ENCODE data around the gene IL32.

DNA sequence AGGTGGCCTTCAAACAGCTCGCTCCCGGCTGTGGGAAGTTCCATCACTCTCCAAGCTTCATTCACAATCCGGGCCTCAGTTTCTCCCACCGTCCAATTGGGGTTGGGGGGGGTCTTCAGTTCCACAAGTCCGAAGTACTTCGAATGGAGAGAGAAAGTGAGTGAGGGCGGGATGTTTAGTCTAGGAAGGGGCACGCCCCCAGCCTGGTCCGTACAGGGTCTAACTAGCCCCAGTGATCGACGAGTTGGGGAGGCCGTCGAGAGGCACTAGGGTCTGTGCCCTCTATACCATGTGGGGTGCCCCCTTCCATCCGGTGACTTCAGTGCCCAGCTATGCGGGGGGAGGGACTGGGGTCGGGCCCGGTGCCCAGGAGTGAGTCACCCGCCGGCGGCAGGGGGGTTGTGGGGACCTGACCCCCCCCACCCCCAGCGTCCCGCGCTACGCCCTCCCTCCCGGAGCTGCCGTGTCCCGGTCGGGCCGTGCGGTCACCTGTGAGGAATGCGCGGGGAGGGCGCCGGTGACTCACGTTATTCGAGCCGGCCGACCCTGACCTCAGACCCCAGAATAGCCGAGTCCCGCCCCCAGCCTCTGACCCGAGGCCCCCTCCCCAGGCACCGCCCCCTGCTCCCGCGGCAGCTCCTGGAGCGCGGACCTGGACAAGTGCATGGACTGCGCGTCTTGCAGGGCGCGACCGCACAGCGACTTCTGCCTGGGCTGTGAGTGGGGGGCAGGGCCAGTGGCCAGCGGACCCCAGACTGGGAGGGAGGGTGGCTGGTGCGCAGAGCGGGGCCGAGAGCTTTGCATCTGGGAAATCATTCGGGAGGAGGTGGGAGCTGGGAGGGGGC is 44.6 kb upstream of the IL32 start:
- TF ChIP-seq, protein P1, sequence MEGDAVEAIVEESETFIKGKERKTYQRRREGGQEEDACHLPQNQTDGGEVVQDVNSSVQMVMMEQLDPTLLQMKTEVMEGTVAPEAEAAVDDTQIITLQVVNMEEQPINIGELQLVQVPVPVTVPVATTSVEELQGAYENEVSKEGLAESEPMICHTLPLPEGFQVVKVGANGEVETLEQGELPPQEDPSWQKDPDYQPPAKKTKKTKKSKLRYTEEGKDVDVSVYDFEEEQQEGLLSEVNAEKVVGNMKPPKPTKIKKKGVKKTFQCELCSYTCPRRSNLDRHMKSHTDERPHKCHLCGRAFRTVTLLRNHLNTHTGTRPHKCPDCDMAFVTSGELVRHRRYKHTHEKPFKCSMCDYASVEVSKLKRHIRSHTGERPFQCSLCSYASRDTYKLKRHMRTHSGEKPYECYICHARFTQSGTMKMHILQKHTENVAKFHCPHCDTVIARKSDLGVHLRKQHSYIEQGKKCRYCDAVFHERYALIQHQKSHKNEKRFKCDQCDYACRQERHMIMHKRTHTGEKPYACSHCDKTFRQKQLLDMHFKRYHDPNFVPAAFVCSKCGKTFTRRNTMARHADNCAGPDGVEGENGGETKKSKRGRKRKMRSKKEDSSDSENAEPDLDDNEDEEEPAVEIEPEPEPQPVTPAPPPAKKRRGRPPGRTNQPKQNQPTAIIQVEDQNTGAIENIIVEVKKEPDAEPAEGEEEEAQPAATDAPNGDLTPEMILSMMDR (IDR thresholded peaks at IDR 0.05), result no peak
- TF ChIP-seq POLR2A (IDR thresholded peaks at IDR 0.05), result no peak

All from thyroid gland (tissue), 4 donors.